GM12878 (cell line): Measurements from ENCODE around the gene IPCEF1. TPM values are rescaled to one million over a fixed set of nuclear protein-coding genes. Genes with fewer than 3 reads are reported as not detected.

Experiments
- CHD1 ChIP-seq: IDR thresholded peaks from 2 replicates; pipeline ENCODE4 v1.6.1; 2012; ENCODE audit warnings: low read depth, low read length, improper control_type of control experiment
- CREM ChIP-seq: IDR thresholded peaks from 2 replicates; pipeline ENCODE4 v1.6.1; 2014; ENCODE audit warnings: antibody characterized with exemption, low read depth
- NFIC ChIP-seq: IDR thresholded peaks from 2 replicates; pipeline ENCODE4 v1.6.1; 2012; ENCODE audit warnings: low read depth, mild to moderate bottlenecking, inconsistent platforms, low read length, moderate library complexity
- RB1 ChIP-seq: fragments of 450-650 bp; formaldehyde crosslinking; IDR thresholded peaks from 2 replicates; pipeline ENCODE4 v1.6.1; 2017; ENCODE audit warnings: mild to moderate bottlenecking, borderline replicate concordance
- SREBF2 ChIP-seq: IDR thresholded peaks from 2 replicates; pipeline ENCODE4 v1.6.1; 2012; ENCODE audit warnings: mild to moderate bottlenecking, low read length
- polyA plus RNA-seq, 11 experiments: library from polyadenylated mRNA; depleted of rRNA in 4 of 11; unstranded in 6 of 11; stranded (reverse) in 5 of 11; fragments of >200 nt; fragmentation: Nextera tagmentation in 4 of 11; fragmentation: Illumina TruSeq in 1 of 11; extraction: Ambion mirVana in 4 of 11; extraction: Trizol in 1 of 11; gene quantifications; 1 replicate in 1 of 11; 2 replicates in 10 of 11; pipeline versions ENCODE4 v1.2.1 to v1.2.3, GENCODE V29; 2011 to 2016; ENCODE audit warnings: inconsistent platforms in 2 of 11, missing spikeins in 2 of 11, low read depth in 1 of 11
- total RNA-seq, 4 experiments: library from RNA; depleted of rRNA in 3 of 4; stranded (reverse); fragments of >200 nt in 3 of 4; fragmentation: Illumina TruSeq in 1 of 4; extraction: Trizol in 1 of 4; gene quantifications; 2 replicates each; pipeline versions ENCODE4 v1.2.1 to v1.2.3, GENCODE V29; 2013 to 2021
- TF ChIP-seq, protein P1 (sequence below): IDR thresholded peaks from 2 replicates; pipeline ENCODE4 v1.6.1; 2011; ENCODE audit warnings: borderline replicate concordance, low read depth, mild to moderate bottlenecking, moderate library complexity, low read length; ENCODE audit not compliant: insufficient read depth, poor library complexity, severe bottlenecking
- TF ChIP-seq, protein P2 (sequence below): fragments of 450-650 bp; conservative IDR thresholded peaks from 2 replicates; pipeline ENCODE4 v1.6.1; 2017; ENCODE audit warnings: mild to moderate bottlenecking, moderate library complexity

IPCEF1 gene
- total and polyA plus RNA-seq, 10 of the 15 experiments (the other 5 are each of a cell fraction or from before 2014, with no cell fraction given), result 1.3 to 137 (median 4.2) TPM

DNA sequence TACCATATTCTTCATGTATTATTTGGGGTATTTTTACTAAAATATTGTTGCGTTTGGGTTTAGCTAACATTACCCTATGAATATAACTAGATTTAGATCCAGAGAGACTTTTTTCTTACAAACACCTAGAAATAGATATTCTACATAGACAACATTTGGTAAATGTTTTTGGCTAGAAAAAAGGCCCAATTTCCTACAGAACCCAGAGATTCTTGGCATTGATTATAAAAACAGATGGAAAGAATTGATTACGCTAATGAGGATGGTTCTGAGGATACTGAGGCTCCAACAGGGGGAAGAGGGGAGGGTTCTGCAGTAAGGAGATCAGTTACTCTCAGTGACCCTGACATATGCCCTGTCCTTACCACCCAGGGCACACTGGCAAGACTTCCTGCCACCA is 123.2 kb downstream of the IPCEF1 start (continued):
- TF ChIP-seq, protein P1, sequence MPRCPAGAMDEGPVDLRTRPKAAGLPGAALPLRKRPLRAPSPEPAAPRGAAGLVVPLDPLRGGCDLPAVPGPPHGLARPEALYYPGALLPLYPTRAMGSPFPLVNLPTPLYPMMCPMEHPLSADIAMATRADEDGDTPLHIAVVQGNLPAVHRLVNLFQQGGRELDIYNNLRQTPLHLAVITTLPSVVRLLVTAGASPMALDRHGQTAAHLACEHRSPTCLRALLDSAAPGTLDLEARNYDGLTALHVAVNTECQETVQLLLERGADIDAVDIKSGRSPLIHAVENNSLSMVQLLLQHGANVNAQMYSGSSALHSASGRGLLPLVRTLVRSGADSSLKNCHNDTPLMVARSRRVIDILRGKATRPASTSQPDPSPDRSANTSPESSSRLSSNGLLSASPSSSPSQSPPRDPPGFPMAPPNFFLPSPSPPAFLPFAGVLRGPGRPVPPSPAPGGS, result no peak
- TF ChIP-seq NFIC, result no peak
- TF ChIP-seq RB1, result no peak
- TF ChIP-seq, protein P2, sequence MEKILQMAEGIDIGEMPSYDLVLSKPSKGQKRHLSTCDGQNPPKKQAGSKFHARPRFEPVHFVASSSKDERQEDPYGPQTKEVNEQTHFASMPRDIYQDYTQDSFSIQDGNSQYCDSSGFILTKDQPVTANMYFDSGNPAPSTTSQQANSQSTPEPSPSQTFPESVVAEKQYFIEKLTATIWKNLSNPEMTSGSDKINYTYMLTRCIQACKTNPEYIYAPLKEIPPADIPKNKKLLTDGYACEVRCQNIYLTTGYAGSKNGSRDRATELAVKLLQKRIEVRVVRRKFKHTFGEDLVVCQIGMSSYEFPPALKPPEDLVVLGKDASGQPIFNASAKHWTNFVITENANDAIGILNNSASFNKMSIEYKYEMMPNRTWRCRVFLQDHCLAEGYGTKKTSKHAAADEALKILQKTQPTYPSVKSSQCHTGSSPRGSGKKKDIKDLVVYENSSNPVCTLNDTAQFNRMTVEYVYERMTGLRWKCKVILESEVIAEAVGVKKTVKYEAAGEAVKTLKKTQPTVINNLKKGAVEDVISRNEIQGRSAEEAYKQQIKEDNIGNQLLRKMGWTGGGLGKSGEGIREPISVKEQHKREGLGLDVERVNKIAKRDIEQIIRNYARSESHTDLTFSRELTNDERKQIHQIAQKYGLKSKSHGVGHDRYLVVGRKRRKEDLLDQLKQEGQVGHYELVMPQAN, result no peak
- TF ChIP-seq SREBF2, result no peak
- TF ChIP-seq CREM, result no peak
- no peak for TF ChIP-seq CHD1
